ENCODE results near the gene IQCM.
"Not testable (repeated sequence)": the region's sequence is repeated elsewhere in the genome, so short reads cannot be mapped to it uniquely, and the experiment has no call there.

The IQCM gene

DNA sequence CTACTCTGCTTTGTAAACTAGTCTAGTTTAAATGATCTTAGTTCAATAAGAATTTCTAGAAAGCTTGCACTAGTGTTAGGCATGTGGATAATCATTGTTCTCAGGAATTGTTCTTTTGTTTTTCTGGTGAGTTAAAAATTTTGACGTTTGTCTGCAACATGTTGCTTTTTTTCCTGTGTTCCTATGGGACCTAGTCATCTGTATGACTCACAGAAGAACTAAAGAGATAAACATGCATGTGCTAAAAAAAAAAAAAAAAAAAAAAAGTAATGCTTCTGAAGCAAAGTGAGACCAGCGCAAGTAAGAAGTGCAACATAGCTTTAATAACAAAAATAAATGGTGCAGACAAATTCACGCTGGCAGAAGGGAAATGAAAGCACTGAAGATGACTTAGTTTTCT lies 471.2 kb downstream of the IQCM start:
- TF ChIP-seq, protein P1, sequence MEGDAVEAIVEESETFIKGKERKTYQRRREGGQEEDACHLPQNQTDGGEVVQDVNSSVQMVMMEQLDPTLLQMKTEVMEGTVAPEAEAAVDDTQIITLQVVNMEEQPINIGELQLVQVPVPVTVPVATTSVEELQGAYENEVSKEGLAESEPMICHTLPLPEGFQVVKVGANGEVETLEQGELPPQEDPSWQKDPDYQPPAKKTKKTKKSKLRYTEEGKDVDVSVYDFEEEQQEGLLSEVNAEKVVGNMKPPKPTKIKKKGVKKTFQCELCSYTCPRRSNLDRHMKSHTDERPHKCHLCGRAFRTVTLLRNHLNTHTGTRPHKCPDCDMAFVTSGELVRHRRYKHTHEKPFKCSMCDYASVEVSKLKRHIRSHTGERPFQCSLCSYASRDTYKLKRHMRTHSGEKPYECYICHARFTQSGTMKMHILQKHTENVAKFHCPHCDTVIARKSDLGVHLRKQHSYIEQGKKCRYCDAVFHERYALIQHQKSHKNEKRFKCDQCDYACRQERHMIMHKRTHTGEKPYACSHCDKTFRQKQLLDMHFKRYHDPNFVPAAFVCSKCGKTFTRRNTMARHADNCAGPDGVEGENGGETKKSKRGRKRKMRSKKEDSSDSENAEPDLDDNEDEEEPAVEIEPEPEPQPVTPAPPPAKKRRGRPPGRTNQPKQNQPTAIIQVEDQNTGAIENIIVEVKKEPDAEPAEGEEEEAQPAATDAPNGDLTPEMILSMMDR (IDR thresholded peaks at IDR 0.05; ENCODE audit: low read depth, low read length), result no peak
- no peak overlapping the region for H3K4me3 ChIP-seq (ENCODE audit: low read depth, low read length)

DNA sequence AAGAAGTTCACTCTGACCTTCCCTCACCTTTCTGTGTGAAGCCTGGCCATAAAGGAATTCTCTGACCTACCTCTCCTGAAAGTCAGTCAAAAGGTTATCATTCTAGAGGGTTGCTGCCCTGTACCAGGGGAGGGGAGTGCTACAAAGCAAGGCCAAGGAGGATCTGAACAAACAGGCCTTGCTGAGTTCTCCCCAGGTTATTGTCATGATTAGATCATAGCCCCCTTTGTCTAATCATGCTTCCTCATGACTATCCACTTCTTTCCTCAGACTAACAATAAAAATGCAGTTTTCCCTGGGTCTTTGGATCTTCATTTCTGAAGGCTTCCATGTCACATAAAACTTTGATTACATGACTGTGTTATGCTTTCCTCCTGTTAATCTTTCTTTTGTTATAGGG lies 472.0 kb downstream of the IQCM start:
- TF ChIP-seq, protein P1 (IDR thresholded peaks at IDR 0.05; ENCODE audit: low read depth, low read length), result no peak
- no peak overlapping the region for H3K4me3 ChIP-seq (ENCODE audit: low read depth, low read length)

DNA sequence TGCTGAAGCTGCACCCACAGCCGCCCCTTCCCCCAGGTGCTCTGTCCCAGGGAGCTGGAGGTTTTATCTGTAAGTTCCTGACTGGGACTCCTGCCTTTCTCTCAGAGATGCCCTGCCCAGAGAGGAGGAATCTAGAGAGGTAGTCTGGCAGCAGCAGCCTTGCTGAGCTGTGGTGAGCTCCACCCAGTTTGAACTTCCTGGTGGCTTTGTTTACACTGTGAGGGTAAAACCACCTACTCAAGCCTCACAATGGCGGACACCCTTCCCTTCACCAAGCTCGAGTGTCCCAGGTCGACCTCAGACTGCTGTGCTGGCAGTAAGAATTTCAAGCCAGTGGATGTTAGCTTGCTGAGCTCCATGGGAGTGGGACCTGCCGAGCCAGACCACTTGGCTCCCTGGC lies 474.5 kb downstream of the IQCM start:
- H3K4me3 ChIP-seq (ENCODE audit: low read depth, low read length), result not testable (repeated sequence)

DNA sequence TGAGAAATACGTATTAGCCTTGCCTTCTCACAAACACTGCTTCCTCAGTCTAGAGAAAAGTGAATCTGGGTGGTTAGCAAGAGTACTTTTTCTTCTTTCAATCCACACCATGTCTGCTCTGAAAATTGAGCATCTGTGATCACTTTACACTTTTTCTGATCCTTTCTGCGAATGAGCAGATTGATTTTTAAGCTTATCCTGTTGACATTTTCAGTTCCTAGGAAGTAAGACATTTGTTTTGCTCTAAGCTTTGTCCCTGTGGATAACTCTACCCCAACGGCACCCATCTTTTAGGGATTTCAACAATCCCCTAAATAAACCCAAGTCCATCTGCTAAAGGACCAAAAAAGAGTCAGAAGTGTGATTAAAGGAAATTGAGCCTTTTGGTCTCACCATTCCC lies 487.5 kb downstream of the IQCM start:
- TF ChIP-seq, protein P1 (IDR thresholded peaks at IDR 0.05; ENCODE audit: low read depth, low read length), result no peak

DNA sequence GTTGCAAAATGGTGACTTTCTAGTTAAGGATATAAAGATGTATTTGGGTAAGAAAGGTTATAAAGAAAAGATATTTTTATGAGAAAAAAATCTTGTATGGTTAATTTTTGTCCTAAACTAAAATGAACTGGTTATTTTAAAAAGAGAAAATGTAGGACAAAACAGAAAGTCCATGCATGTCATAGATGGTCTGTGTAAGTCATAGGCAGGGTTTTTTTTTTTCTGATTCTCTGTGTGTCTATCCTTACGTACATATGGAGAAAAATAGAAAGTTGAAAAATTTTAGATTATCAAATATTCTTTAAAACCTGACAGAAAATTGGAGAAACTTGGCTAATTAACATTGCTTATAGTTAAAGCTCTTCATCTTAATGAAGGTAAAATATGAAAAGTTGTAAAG lies 493.4 kb downstream of the IQCM start:
- no peak overlapping the region for H3K4me3 ChIP-seq (ENCODE audit: low read depth, low read length)
- TF ChIP-seq, protein P1 (IDR thresholded peaks at IDR 0.05; ENCODE audit: low read depth, low read length), result no peak

More for the DNA sequence above, 487.5 kb downstream of the IQCM start:
- no peak overlapping the region for H3K4me3 ChIP-seq (ENCODE audit: low read depth, low read length)

DNA sequence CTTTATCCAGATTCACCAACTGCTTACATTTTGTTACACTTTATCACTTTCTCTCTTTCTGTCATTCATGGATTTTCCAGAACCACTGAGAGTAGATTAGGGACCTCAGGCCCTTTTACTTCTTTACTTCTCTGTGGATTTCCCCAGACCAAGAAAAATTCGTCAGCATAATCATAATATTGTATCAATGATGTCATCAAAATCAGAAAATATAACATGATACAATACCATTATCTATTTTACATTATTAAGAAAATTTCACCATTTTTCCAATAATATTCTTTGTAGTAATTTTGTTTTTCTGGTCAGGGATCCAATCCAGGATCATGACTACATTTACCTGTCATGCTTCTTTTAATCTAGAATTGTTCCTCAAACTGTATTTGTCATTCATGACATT lies 494.2 kb downstream of the IQCM start:
- no peak overlapping the region for H3K4me3 ChIP-seq (ENCODE audit: low read depth, low read length)
- TF ChIP-seq, protein P1 (IDR thresholded peaks at IDR 0.05; ENCODE audit: low read depth, low read length), result no peak

DNA sequence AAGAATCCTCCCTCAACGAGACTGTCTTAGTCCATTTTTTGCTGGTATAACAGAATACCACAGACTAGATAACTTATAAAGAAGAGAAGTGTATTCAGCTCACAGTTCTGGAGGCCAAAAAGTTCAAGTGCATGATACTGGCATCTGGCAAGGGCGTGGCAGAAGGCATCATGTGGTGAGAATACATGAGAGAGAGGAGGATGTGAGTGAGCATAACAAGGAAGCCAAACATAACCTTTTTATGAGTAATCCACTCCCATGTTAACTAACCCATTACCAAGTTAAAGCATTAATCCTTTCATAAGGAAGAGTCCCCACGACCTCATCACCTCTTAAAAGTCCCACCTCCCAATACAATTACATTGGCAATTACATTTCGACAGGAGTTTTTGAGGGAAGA lies 504.6 kb downstream of the IQCM start:
- TF ChIP-seq, protein P1 (IDR thresholded peaks at IDR 0.05; ENCODE audit: low read depth, low read length), result no peak
- no peak overlapping the region for H3K4me3 ChIP-seq (ENCODE audit: low read depth, low read length)

DNA sequence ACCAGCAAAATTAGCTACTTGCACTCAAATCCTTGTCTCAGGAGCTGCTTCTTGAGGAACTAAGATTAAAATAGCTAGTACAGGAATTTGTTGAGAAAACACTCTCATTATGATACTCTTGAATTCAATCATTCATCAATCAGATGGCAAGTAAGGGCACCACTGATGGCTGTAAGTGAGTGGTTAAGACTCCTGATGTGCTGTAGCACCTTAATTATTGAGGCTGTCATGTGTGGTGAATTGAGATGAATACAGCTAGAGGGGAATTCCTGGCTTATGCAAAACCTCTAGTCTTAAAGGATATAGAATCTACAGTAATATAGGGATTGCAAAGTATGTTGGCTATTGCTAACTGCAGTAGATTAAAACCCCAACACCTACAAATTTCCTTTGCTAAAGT lies 509.1 kb downstream of the IQCM start:
- TF ChIP-seq, protein P1 (IDR thresholded peaks at IDR 0.05; ENCODE audit: low read depth, low read length), result no peak
- H3K4me3 ChIP-seq (ENCODE audit: low read depth, low read length), result no peak overlapping the region

All from WI38 (cell line).